Endodermal cell (in vitro differentiated cells): Measurements from ENCODE around the gene SYT6. TPM values are rescaled to one million over a fixed set of nuclear protein-coding genes. Genes with fewer than 3 reads are reported as not detected.

Experiments
- DNase-seq: peaks from one replicate; pipeline ENCODE4 v3.0.0-alpha.2; 2017
- H3K27ac ChIP-seq: 2 replicates; pipeline ENCODE4 v1.5.1; 2013; ENCODE audit warnings: mild to moderate bottlenecking, low read depth, low read length, moderate library complexity
- H3K27me3 ChIP-seq: 2 replicates; pipeline ENCODE4 v1.6.1; 2013; ENCODE audit warnings: mild to moderate bottlenecking, low read length, moderate library complexity; ENCODE audit not compliant: insufficient read depth, control insufficient read depth, poor library complexity, severe bottlenecking
- H3K36me3 ChIP-seq: 2 replicates; pipeline ENCODE4 v1.7.0; 2013; ENCODE audit warnings: mild to moderate bottlenecking, low read length, moderate library complexity; ENCODE audit not compliant: control insufficient read depth, insufficient read depth
- H3K4me1 ChIP-seq: one replicate; pipeline ENCODE4 v1.7.0; 2013; ENCODE audit warnings: low read length; ENCODE audit not compliant: control insufficient read depth, insufficient read depth
- H3K4me3 ChIP-seq: 2 replicates; pipeline ENCODE4 v1.5.1; 2013; ENCODE audit warnings: mild to moderate bottlenecking, low read length, moderate library complexity
- H3K9ac ChIP-seq: 2 replicates; pipeline ENCODE4 v1.6.1; 2013; ENCODE audit warnings: mild to moderate bottlenecking, low read length, moderate library complexity; ENCODE audit not compliant: poor library complexity, severe bottlenecking; ENCODE audit errors: extremely low read depth
- H3K9me3 ChIP-seq: 2 replicates; pipeline ENCODE4 v1.6.1; 2013; ENCODE audit warnings: mild to moderate bottlenecking, low read length, moderate library complexity; ENCODE audit not compliant: control insufficient read depth
- H3K27ac Mint-ChIP-seq: 2 replicates; pipeline ENCODE4 v1.8.0; 2020; ENCODE audit warnings: mixed read lengths
- H3K27me3 Mint-ChIP-seq: 2 replicates; pipeline ENCODE4 v1.8.0; 2021; ENCODE audit warnings: mild to moderate bottlenecking, mixed read lengths; ENCODE audit not compliant: insufficient read depth
- H3K36me3 Mint-ChIP-seq: 2 replicates; pipeline ENCODE4 v1.8.0; 2020; ENCODE audit warnings: low read depth, mixed read lengths
- H3K4me1 Mint-ChIP-seq: 2 replicates; pipeline ENCODE4 v1.8.0; 2020; ENCODE audit warnings: mixed read lengths
- H3K4me3 Mint-ChIP-seq: 2 replicates; pipeline ENCODE4 v1.8.0; 2020; ENCODE audit warnings: mild to moderate bottlenecking, moderate library complexity, mixed read lengths
- H3K9me3 Mint-ChIP-seq: 2 replicates; pipeline ENCODE4 v1.8.0; 2020; ENCODE audit warnings: mild to moderate bottlenecking, mixed read lengths
- WGBS, 2 experiments: methylation state at CpG; one replicate each; pipeline versions ENCODE4 v1.1.5 to v1.1.7; 2013; ENCODE audit warnings: missing lambda C conversion rate in 2 of 2, mixed read lengths in 1 of 2; ENCODE audit not compliant: insufficient coverage in 1 of 2, insufficient read length in 1 of 2; 5-methylcytosine and 5-hydroxymethylcytosine counted together
- total RNA-seq, 2 donors: library from RNA; stranded (reverse); fragmentation: NEBNext Ultra II Directional in 1 of 2; extraction: Animal tissue kit (Norgen Biotek cat#: 25700) in 1 of 2; gene quantifications; 2 replicates in 1 of 2; 3 replicates in 1 of 2; pipeline ENCODE4 v1.2.1, GENCODE V29; 2021
- TF ChIP-seq, protein P1 (sequence below): fragments of 200-600 bp; sonication (generic); conservative IDR thresholded peaks from 2 replicates; pipeline ENCODE4 v1.5.0; 2021; ENCODE audit warnings: antibody characterized with exemption, mild to moderate bottlenecking

The SYT6 gene
- total RNA-seq, 2 donors from 2014 or later, result 1.3 to 4.4 TPM

DNA sequence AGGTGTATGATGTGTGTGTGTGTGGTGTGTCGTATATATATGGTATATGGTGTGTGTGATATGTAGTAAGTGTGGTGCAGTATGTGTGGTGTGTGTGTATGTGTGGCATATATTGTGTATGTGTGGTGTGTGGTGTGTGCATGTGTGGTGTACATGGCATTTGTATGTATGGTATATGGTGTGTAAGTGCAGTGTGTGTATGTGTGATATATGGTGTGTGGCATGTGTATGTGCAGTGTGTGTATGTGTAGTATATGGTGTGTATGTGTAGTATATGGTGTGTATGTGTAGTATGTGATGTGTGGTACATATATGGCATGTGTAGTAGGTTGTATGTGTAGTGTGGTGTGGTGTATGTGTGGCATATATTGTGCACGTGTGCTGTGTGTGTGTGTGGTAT, 99.5 kb downstream of the SYT6 start:
- Mint-ChIP-seq H3K4me1 (no peaks in the 10 kb centered on the region), H3K27ac (no peak overlapping the region), H3K27me3 (peaks cover 19% of the 10 kb centered on the region), H3K36me3 (no peaks in the 10 kb centered on the region), H3K9me3 (peaks cover 9% of the 10 kb centered on the region), H3K4me3 (no peak overlapping the region)
- Histone ChIP-seq H3K27ac (no peak overlapping the region), H3K9ac (no peak overlapping the region), H3K9me3 (peaks cover 19% of the 10 kb centered on the region), H3K4me1 (no peaks in the 10 kb centered on the region), H3K36me3 (no peaks in the 10 kb centered on the region), H3K27me3 (peaks cover 71% of the 10 kb centered on the region), H3K4me3 (no peak overlapping the region)
- TF ChIP-seq, protein P1, sequence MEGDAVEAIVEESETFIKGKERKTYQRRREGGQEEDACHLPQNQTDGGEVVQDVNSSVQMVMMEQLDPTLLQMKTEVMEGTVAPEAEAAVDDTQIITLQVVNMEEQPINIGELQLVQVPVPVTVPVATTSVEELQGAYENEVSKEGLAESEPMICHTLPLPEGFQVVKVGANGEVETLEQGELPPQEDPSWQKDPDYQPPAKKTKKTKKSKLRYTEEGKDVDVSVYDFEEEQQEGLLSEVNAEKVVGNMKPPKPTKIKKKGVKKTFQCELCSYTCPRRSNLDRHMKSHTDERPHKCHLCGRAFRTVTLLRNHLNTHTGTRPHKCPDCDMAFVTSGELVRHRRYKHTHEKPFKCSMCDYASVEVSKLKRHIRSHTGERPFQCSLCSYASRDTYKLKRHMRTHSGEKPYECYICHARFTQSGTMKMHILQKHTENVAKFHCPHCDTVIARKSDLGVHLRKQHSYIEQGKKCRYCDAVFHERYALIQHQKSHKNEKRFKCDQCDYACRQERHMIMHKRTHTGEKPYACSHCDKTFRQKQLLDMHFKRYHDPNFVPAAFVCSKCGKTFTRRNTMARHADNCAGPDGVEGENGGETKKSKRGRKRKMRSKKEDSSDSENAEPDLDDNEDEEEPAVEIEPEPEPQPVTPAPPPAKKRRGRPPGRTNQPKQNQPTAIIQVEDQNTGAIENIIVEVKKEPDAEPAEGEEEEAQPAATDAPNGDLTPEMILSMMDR, result no peak
- no peak for DNase-seq
- 88% methylated on average over 1 of the region's 2 CpGs; no CpG with 5 or more reads in 1 of the 2 experiments for WGBS, 2 experiments

DNA sequence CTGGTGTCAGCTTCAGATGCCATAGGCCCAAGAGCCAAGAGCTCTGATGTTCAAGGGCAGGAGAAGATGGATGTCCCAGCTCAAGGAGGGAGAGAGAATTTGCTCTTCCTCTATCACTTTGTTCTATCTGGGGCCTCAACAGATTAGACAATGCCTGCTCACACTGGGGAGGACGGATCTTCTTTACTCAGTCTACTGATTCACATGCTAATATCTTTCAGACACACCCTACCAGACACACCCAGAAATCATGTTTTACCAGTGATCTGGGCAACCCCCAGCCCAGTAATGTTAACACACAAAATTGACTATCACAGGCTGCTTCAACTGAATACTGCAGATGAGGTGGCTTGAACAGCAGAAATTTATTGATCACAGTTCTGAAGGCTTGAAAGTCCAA, 105.4 kb downstream of the SYT6 start:
- Histone ChIP-seq H3K4me1 (peaks cover 4% of the 10 kb centered on the region), H3K27me3 (peaks cover 73% of the 10 kb centered on the region), H3K36me3 (no peaks in the 10 kb centered on the region), H3K4me3 (no peak overlapping the region), H3K27ac (no peak overlapping the region), H3K9me3 (peaks cover 36% of the 10 kb centered on the region), H3K9ac (no peak overlapping the region)
- peaks cover 31% of the 10 kb centered on the region for H3K9me3 Mint-ChIP-seq
- peaks cover 38% of the 10 kb centered on the region for H3K27me3 Mint-ChIP-seq
- TF ChIP-seq, protein P1, result no peak
- no peak overlapping the region for H3K27ac Mint-ChIP-seq
- no peak for DNase-seq
- H3K4me1 Mint-ChIP-seq, result no peaks in the 10 kb centered on the region
- peaks cover 4% of the 10 kb centered on the region for H3K36me3 Mint-ChIP-seq
- H3K4me3 Mint-ChIP-seq, result no peak overlapping the region
- 67 to 81% methylated on average over 1 of the region's 1 CpG for WGBS, 2 experiments

DNA sequence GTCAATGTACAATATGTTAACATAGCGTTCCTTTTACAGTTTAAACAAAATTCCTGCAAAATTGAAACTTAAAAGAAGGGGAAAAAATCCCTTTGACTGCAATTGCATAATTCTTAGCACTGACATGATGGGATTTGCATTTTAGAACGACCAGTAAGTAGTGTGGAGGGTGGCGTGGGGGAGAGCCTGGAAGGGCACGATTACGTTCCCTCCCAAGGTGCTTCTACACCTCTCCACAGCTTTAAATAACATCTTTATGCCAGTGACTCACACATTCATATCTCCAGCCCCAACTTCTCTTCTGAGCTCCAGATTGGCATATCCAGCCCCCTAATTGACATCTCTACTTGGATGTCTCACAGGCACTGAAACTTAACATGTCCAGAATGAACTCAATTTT, 110.1 kb downstream of the SYT6 start:
- H3K4me3 ChIP-seq, result no peak overlapping the region
- TF ChIP-seq, protein P1, result no peak
- H3K27ac ChIP-seq, result no peak overlapping the region
- WGBS, 2 experiments, result 83 to 93% methylated on average over 3 to 5 of the region's 5 CpGs
- H3K9ac ChIP-seq, result no peak overlapping the region
- peaks cover 17% of the 10 kb centered on the region for H3K9me3 Mint-ChIP-seq
- no peaks in the 10 kb centered on the region for H3K36me3 ChIP-seq
- peaks cover 94% of the 10 kb centered on the region for H3K27me3 ChIP-seq
- peaks cover 4% of the 10 kb centered on the region for H3K36me3 Mint-ChIP-seq
- peaks cover 17% of the 10 kb centered on the region for H3K9me3 ChIP-seq
- H3K4me1 ChIP-seq, result peaks cover 11% of the 10 kb centered on the region
- H3K4me1 Mint-ChIP-seq, result peaks cover 27% of the 10 kb centered on the region
- H3K27me3 Mint-ChIP-seq, result peaks cover 21% of the 10 kb centered on the region
- no peak overlapping the region for H3K4me3 Mint-ChIP-seq
- H3K27ac Mint-ChIP-seq, result no peak overlapping the region
- no peak for DNase-seq
